Glutamatergic neuron (in vitro differentiated cells): ENCODE data around the gene PIGQ. TPM values are rescaled to one million over a fixed set of nuclear protein-coding genes. Genes with fewer than 3 reads are reported as not detected.
"Not testable (repeated sequence)": the region's sequence is repeated elsewhere in the genome, so short reads cannot be mapped to it uniquely, and the experiment has no call there.

Experiments used
- DNase-seq: peaks from one replicate; pipeline ENCODE4 v3.0.0; 2022
- H3K27ac Mint-ChIP-seq: one replicate; pipeline ENCODE4 v1.8.0; 2020; ENCODE audit warnings: mild to moderate bottlenecking, mixed read lengths, inconsistent platforms; ENCODE audit not compliant: unreplicated experiment
- H3K27me3 Mint-ChIP-seq: one replicate; pipeline ENCODE4 v1.8.0; 2020; ENCODE audit warnings: mild to moderate bottlenecking, moderate library complexity, mixed read lengths, inconsistent platforms; ENCODE audit not compliant: unreplicated experiment
- H3K36me3 Mint-ChIP-seq: one replicate; pipeline ENCODE4 v1.8.0; 2020; ENCODE audit warnings: mild to moderate bottlenecking, mixed read lengths, inconsistent platforms; ENCODE audit not compliant: unreplicated experiment
- H3K4me1 Mint-ChIP-seq: one replicate; pipeline ENCODE4 v1.8.0; 2020; ENCODE audit warnings: mild to moderate bottlenecking, low read depth, mixed read lengths, inconsistent platforms; ENCODE audit not compliant: unreplicated experiment
- H3K4me3 Mint-ChIP-seq: one replicate; pipeline ENCODE4 v1.8.0; 2020; ENCODE audit warnings: mild to moderate bottlenecking, mixed read lengths, inconsistent platforms; ENCODE audit not compliant: unreplicated experiment
- H3K9me3 Mint-ChIP-seq: one replicate; pipeline ENCODE4 v1.8.0; 2020; ENCODE audit warnings: mild to moderate bottlenecking, moderate library complexity, mixed read lengths, inconsistent platforms; ENCODE audit not compliant: unreplicated experiment
- total RNA-seq: library from RNA; stranded (reverse); fragmentation: NEBNext Ultra II Directional; extraction: Animal tissue kit (Norgen Biotek cat#: 25700); gene quantifications from one replicate; pipeline ENCODE4 v1.2.1, GENCODE V29; 2021; ENCODE audit not compliant: unreplicated experiment
- TF ChIP-seq, protein P1 (sequence below): fragments of 200-600 bp; sonication (generic); IDR thresholded peaks from one replicate; pipeline ENCODE4 v1.5.0; 2021; ENCODE audit not compliant: partially characterized antibody, unreplicated experiment

The PIGQ gene
- total RNA-seq, 1 donor from 2014 or later = 85.0 TPM

DNA sequence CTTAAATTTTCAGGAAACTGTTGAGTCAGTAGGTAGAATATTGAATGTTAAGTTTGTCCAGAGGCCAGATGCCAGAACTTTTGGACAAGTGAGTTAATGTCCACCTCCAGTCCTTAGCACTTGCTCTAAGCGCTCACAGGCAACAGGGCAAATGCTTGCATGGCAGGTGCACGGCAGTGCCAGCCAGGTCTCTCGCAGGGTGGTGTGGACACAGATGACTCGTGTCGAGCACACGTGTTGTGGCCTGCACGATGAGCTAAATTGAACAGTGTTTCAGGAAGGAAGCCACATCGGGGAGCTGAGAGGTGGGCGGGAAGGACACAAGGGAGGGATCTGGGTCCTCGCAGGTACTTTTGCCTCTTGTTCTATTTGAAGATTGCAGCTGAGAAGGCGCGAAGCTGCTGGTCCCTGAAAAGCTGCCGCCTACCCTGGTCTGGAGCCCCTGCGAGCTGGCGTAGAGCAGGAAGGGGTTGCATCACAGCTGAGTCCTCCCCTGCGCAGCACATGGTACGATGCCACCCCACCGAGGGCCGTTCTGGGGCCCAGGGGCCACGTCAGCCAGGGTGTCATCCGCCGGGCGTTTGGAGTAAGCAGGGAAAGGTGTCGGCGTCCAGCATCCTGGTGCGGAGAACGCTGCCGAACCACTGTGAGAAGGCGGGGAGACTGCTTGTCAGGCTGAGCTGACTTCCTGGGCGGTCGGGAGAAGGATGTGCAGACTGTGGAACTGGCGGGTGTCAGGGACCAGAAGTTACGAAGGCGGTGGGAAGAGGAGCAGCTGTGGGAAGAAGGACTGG, 26.4 kb downstream of the PIGQ start:
- TF ChIP-seq, protein P1, sequence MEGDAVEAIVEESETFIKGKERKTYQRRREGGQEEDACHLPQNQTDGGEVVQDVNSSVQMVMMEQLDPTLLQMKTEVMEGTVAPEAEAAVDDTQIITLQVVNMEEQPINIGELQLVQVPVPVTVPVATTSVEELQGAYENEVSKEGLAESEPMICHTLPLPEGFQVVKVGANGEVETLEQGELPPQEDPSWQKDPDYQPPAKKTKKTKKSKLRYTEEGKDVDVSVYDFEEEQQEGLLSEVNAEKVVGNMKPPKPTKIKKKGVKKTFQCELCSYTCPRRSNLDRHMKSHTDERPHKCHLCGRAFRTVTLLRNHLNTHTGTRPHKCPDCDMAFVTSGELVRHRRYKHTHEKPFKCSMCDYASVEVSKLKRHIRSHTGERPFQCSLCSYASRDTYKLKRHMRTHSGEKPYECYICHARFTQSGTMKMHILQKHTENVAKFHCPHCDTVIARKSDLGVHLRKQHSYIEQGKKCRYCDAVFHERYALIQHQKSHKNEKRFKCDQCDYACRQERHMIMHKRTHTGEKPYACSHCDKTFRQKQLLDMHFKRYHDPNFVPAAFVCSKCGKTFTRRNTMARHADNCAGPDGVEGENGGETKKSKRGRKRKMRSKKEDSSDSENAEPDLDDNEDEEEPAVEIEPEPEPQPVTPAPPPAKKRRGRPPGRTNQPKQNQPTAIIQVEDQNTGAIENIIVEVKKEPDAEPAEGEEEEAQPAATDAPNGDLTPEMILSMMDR = no peak
- H3K27ac Mint-ChIP-seq = no peak overlapping the region
- no peak overlapping the region for H3K4me3 Mint-ChIP-seq
- H3K36me3 Mint-ChIP-seq = peaks cover 1% of the 10 kb centered on the region
- H3K27me3 Mint-ChIP-seq = peaks cover 7% of the 10 kb centered on the region
- H3K9me3 Mint-ChIP-seq = peaks cover 11% of the 10 kb centered on the region
- peaks cover 31% of the 10 kb centered on the region for H3K4me1 Mint-ChIP-seq
- DNase-seq = no peak

DNA sequence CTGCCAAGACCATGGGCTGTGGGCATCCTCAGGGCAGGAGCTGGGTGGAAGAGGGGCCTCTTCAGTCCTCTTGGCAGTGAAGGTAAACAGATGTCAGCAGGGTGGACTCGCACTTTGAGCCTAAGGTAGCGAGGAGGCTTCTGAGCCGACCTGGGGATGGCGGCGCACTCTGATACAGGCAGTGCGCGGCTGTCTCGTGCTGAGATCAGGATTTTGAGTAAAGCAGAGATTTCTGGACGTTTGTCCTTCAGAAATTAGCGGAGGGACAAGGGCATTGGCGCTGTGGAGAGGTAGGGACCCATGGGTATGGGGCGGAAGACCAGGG, 26.9 kb downstream of the PIGQ start:
- peaks cover 30% of the 10 kb centered on the region for H3K4me1 Mint-ChIP-seq
- H3K27ac Mint-ChIP-seq = no peak overlapping the region
- TF ChIP-seq, protein P1 = no peak
- no peak overlapping the region for H3K4me3 Mint-ChIP-seq
- DNase-seq = no peak
- H3K27me3 Mint-ChIP-seq = peaks cover 4% of the 10 kb centered on the region
- H3K36me3 Mint-ChIP-seq = no peaks in the 10 kb centered on the region
- peaks cover 9% of the 10 kb centered on the region for H3K9me3 Mint-ChIP-seq

DNA sequence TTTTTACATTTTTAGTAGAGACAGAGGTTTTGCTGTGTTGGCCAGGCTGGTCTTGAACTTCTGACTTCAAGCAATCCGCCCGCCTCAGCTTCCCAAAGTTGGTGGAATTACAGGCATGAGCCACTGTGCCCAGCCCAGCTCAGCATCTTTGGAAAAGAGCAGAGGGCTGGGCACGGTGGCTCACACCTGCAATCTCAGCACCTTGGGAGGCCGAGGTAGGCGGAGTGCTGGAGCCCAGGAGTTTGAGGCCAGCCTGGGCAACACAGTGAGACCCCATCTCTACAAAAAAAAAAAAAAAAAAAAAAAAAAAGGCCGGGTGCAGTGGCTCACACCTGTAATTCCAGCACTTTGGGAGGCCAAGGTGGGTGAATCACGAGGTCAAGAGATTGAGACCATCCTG, 27.9 kb downstream of the PIGQ start:
- H3K4me1 Mint-ChIP-seq = peaks cover 20% of the 10 kb centered on the region
- not testable (repeated sequence) for H3K4me3 Mint-ChIP-seq, H3K27me3 Mint-ChIP-seq, DNase-seq, H3K27ac Mint-ChIP-seq, H3K9me3 Mint-ChIP-seq, H3K36me3 Mint-ChIP-seq

DNA sequence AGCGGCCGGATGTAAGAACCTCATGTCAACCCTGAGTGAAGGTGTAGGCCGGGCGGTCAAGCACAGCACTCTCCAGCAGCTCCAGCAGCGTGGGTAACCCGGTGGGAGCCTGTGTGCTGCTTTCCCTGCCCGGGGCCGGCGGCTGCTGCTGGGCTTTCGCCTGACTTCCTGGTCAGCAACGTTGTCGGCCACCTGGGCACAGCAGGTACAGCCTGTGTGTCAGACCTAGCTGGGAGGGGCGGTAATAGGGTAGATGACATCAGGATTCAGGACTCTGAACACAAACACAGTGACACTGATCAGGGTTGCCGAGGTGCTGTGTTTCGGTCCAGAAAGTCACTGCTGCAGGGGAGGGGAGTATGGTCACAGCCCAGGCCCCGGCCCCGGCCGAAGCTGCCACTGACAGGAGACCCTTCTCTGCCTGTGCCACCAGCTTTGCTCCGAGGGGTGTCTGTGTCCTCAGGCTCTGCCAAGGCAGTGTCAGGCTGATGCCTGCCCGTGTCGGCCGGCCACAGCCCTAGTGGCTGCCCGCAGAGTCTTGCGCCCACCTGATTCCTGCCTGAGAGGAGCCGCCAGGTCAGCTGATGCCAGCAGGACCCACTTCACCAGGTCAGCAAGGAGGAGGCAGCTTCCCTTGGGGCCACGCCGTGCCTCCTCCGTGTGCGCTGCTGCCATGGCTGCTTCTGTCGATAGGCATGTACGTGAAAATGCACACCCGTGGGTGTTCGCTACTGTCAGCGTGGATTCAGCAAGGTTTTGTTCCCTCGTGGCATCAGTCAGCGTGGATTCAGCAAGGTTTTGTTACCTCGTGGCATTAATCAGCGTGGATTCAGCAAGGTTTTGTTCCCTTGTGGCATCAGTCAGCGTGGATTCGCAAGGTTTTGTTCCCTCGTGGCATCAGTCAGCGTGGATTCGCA, 29.3 kb downstream of the PIGQ start:
- peaks cover 1% of the 10 kb centered on the region for H3K27me3 Mint-ChIP-seq
- DNase-seq = no peak
- peaks cover 18% of the 10 kb centered on the region for H3K4me1 Mint-ChIP-seq
- TF ChIP-seq, protein P1 = no peak
- no peaks in the 10 kb centered on the region for H3K36me3 Mint-ChIP-seq
- H3K9me3 Mint-ChIP-seq = peaks cover 9% of the 10 kb centered on the region
- no peak overlapping the region for H3K27ac Mint-ChIP-seq
- H3K4me3 Mint-ChIP-seq = no peak overlapping the region

DNA sequence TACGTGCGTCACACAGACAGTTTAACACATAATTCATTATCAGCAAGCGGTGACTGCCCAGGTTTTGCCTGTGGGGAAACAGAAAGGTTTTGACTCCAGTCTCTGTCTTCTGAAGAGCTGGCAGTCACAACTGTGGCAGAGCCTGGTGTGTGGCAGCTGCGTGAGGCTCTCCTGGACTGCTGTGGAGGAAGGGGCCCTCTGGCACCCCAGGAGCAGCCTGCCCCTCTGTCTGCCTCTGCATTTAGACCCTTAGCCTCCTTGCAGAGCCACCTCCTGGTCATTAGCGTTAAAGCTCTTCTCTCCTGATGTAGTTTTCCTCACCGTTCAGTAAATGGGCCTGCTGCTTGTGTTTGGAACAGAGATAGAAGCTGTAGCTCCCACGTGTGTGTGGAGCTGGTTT, 31.0 kb downstream of the PIGQ start:
- Mint-ChIP-seq H3K9me3 (peaks cover 5% of the 10 kb centered on the region), H3K36me3 (no peaks in the 10 kb centered on the region), H3K4me1 (peaks cover 13% of the 10 kb centered on the region), H3K27me3 (peaks cover 1% of the 10 kb centered on the region), H3K4me3 (peak overlapping the region; percentile 64), H3K27ac (no peak overlapping the region)
- DNase-seq = no peak
- TF ChIP-seq, protein P1 = peak; percentile 18
